Fibroblast of lung (primary cell): ENCODE data around the gene MAP3K1. TPM values are rescaled to one million over a fixed set of nuclear protein-coding genes. Genes with fewer than 3 reads are reported as not detected.

Source experiments
- DNase-seq, 2 donors: peaks; one replicate each; pipeline versions ENCODE4 v3.0.0 to v3.0.0-alpha.2; 2010; ENCODE audit warnings: low read depth in 2 of 2
- H2AFZ ChIP-seq: 2 replicates; pipeline ENCODE4 v1.5.1; 2012; ENCODE audit warnings: low read length, control low read depth, inconsistent platforms
- H3K27ac ChIP-seq: 2 replicates; pipeline ENCODE4 v1.5.1; 2011; ENCODE audit warnings: low read length, control low read depth; ENCODE audit not compliant: insufficient read depth
- H3K27me3 ChIP-seq: 2 replicates; pipeline ENCODE4 v1.5.1; 2011; ENCODE audit warnings: mild to moderate bottlenecking, low read length; ENCODE audit not compliant: control insufficient read depth, insufficient read depth
- H3K36me3 ChIP-seq: 2 replicates; pipeline ENCODE4 v1.5.1; 2011; ENCODE audit warnings: low read length; ENCODE audit not compliant: control insufficient read depth, insufficient read depth
- H3K4me1 ChIP-seq: 2 replicates; pipeline ENCODE4 v1.5.1; 2011; ENCODE audit warnings: low read length; ENCODE audit not compliant: control insufficient read depth, insufficient read depth; ENCODE audit errors: extremely low read depth
- H3K4me2 ChIP-seq: 2 replicates; pipeline ENCODE4 v1.5.1; 2011; ENCODE audit warnings: low read length, control low read depth; ENCODE audit not compliant: insufficient read depth; ENCODE audit errors: extremely low read depth
- H3K4me3 ChIP-seq, 4 experiments: fragments of 200-600 bp in 1 of 4; sonication (generic) in 1 of 4; replicated peaks in 1 of 4; 2 replicates each; pipeline ENCODE4 v1.5.1; 2011 to 2016; ENCODE audit warnings: low read length in 4 of 4, low read depth in 3 of 4, mild to moderate bottlenecking in 3 of 4, control low read depth in 2 of 4, inconsistent platforms in 1 of 4, mixed read lengths in 1 of 4; ENCODE audit not compliant: insufficient read depth in 1 of 4; ENCODE audit errors: control extremely low read depth in 1 of 4
- H3K79me2 ChIP-seq: 2 replicates; pipeline ENCODE4 v1.5.1; 2012; ENCODE audit warnings: mild to moderate bottlenecking, low read length, inconsistent platforms; ENCODE audit not compliant: control insufficient read depth, insufficient read depth
- H3K9ac ChIP-seq: 2 replicates; pipeline ENCODE4 v1.5.1; 2011; ENCODE audit warnings: mild to moderate bottlenecking, low read length, control low read depth; ENCODE audit not compliant: insufficient read depth
- H3K9me3 ChIP-seq: 2 replicates; pipeline ENCODE4 v1.5.1; 2012; ENCODE audit warnings: low read depth, low read length; ENCODE audit not compliant: control insufficient read depth, insufficient read depth
- H4K20me1 ChIP-seq: 2 replicates; pipeline ENCODE4 v1.5.1; 2011; ENCODE audit warnings: low read length; ENCODE audit not compliant: control insufficient read depth, insufficient read depth; ENCODE audit errors: extremely low read depth
- EZH2 ChIP-seq: IDR thresholded peaks from 2 replicates; pipeline ENCODE4 v1.5.1; 2012; ENCODE audit warnings: low read length, control low read depth, mild to moderate bottlenecking; ENCODE audit errors: missing control alignments
- polyA plus RNA-seq, 2 donors: library from polyadenylated mRNA; depleted of rRNA in 1 of 2; stranded (reverse) in 1 of 2; unstranded in 1 of 2; fragments of >200 nt; gene quantifications; 2 replicates each; pipeline ENCODE4 v1.2.1, GENCODE V29; 2011 to 2012; ENCODE audit warnings: missing spikeins in 1 of 2
- total RNA-seq: library from RNA; depleted of rRNA; stranded (reverse); fragments of >200 nt; gene quantifications from 2 replicates; pipeline ENCODE4 v1.2.1, GENCODE V29; 2014
- TF ChIP-seq, protein P1 (sequence below), 2 donors: IDR thresholded peaks in 1 of 2; conservative IDR thresholded peaks in 1 of 2; 1 replicate in 1 of 2; 2 replicates in 1 of 2; pipeline ENCODE4 v1.5.1; 2011 to 2012; ENCODE audit warnings: low read length in 2 of 2, control low read depth in 1 of 2, inconsistent platforms in 1 of 2, low read depth in 1 of 2, mild to moderate bottlenecking in 1 of 2

The MAP3K1 gene
- total and polyA plus RNA-seq, 2 donors (not counting 1 experiment from before 2014, with no cell fraction given), result 5.3 to 6.8 TPM

DNA sequence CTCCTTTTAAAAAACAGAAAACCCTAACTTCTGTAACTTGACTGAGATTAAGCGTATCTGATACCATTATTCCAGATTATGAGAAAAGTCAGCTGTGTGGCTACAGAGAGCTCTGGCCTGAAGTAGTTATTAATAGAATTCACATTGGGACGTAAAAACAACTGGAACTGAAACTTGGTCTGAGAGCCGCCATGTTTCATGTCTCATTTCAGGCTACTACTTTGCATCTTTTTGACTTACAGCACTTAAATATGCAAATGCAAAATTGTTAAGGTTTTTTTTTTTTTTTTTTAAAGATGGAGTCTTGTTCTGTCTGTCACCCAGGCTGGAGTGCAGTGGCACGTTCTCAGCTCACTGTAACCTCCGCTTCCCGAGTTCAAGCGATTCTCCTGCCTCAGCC is 25.2 kb downstream of the MAP3K1 start:
- Histone ChIP-seq H3K27ac (no peak overlapping the region), H2AFZ (no peak overlapping the region), H3K9me3 (no peaks in the 10 kb centered on the region), H4K20me1 (no peaks in the 10 kb centered on the region), H3K4me2 (no peak overlapping the region), H3K36me3 (no peaks in the 10 kb centered on the region), H3K79me2 (peaks cover 12% of the 10 kb centered on the region), H3K4me3 (no peak overlapping the region), H3K4me1 (peaks cover 3% of the 10 kb centered on the region), H3K27me3 (no peaks in the 10 kb centered on the region), H3K9ac (no peak overlapping the region)
- no peak for TF ChIP-seq EZH2
- TF ChIP-seq, protein P1, sequence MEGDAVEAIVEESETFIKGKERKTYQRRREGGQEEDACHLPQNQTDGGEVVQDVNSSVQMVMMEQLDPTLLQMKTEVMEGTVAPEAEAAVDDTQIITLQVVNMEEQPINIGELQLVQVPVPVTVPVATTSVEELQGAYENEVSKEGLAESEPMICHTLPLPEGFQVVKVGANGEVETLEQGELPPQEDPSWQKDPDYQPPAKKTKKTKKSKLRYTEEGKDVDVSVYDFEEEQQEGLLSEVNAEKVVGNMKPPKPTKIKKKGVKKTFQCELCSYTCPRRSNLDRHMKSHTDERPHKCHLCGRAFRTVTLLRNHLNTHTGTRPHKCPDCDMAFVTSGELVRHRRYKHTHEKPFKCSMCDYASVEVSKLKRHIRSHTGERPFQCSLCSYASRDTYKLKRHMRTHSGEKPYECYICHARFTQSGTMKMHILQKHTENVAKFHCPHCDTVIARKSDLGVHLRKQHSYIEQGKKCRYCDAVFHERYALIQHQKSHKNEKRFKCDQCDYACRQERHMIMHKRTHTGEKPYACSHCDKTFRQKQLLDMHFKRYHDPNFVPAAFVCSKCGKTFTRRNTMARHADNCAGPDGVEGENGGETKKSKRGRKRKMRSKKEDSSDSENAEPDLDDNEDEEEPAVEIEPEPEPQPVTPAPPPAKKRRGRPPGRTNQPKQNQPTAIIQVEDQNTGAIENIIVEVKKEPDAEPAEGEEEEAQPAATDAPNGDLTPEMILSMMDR (conservative IDR thresholded peaks at IDR 0.05 in 1 of 2, IDR thresholded peaks at IDR 0.05 in 1 of 2; ENCODE audit: low read depth in 1 of 2, low read length in 2 of 2), result no peak
- DNase-seq, result no peak

DNA sequence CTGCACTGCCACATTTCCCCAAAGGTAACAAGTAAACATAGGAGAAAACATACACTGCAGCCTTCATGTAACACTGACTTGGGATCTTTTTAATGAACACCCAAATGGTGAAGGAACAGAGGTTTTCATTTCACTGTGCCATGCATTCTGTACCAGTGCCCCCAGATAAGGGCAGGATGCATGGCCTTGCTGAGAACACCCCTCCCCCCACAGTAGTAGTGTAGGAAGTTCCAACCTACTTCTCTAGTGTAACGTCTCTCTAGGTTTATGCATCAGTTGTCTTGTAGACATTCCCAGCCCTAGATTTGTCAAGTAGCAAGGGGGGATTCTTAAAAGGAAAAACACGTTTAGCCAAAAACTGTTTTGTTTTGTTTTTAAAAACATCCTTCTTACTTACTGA is 29.9 kb downstream of the MAP3K1 start:
- no peaks in the 10 kb centered on the region for H3K9me3 ChIP-seq
- DNase-seq, result no peak
- H3K4me2 ChIP-seq, result no peak overlapping the region
- H3K4me3 ChIP-seq, result no peak overlapping the region
- H3K4me1 ChIP-seq, result no peaks in the 10 kb centered on the region
- TF ChIP-seq EZH2, result no peak
- TF ChIP-seq, protein P1 (conservative IDR thresholded peaks at IDR 0.05 in 1 of 2, IDR thresholded peaks at IDR 0.05 in 1 of 2; ENCODE audit: low read depth in 1 of 2, low read length in 2 of 2), result no peak
- no peak overlapping the region for H2AFZ ChIP-seq
- H3K79me2 ChIP-seq, result peaks cover 10% of the 10 kb centered on the region
- H3K36me3 ChIP-seq, result no peaks in the 10 kb centered on the region
- H4K20me1 ChIP-seq, result no peaks in the 10 kb centered on the region
- no peak overlapping the region for H3K9ac ChIP-seq
- no peaks in the 10 kb centered on the region for H3K27me3 ChIP-seq
- H3K27ac ChIP-seq, result no peak overlapping the region

GRCh38 chr5:56845904-56846480 is 30.6 kb downstream of the MAP3K1 start:
- Histone ChIP-seq H3K4me1 (no peaks in the 10 kb centered on the region), H4K20me1 (no peaks in the 10 kb centered on the region), H3K27ac (no peak overlapping the region), H3K79me2 (peaks cover 11% of the 10 kb centered on the region), H3K36me3 (no peaks in the 10 kb centered on the region), H3K9me3 (no peaks in the 10 kb centered on the region), H3K9ac (no peak overlapping the region), H3K4me2 (no peak overlapping the region), H3K27me3 (no peaks in the 10 kb centered on the region), H3K4me3 (no peak overlapping the region), H2AFZ (no peak overlapping the region)
- TF ChIP-seq EZH2, result no peak
- TF ChIP-seq, protein P1 (conservative IDR thresholded peaks at IDR 0.05 in 1 of 2, IDR thresholded peaks at IDR 0.05 in 1 of 2; ENCODE audit: low read depth in 1 of 2, low read length in 2 of 2), result no peak
- no peak for DNase-seq
